SJCRH30 (cell line): ENCODE data around the gene SLC2A9. TPM values are rescaled to one million over a fixed set of nuclear protein-coding genes. Genes with fewer than 3 reads are reported as not detected.

Experiments used
- DNase-seq, 2 experiments: peaks; one replicate each; pipeline ENCODE4 v3.0.0-alpha.2; 2015 to 2020
- H3K27ac ChIP-seq: fragments of 250-450 bp; sonication (Bioruptor Pico); 2 replicates; pipeline ENCODE4 v1.5.1; 2020; ENCODE audit warnings: mild to moderate bottlenecking, moderate library complexity
- H3K27me3 ChIP-seq: fragments of 250-450 bp; sonication (Bioruptor Pico); 2 replicates; pipeline ENCODE4 v1.5.1; 2020; ENCODE audit warnings: mild to moderate bottlenecking, moderate library complexity
- H3K36me3 ChIP-seq: fragments of 250-450 bp; sonication (Bioruptor Pico); 2 replicates; pipeline ENCODE4 v1.5.1; 2020; ENCODE audit warnings: mild to moderate bottlenecking, moderate library complexity
- H3K4me1 ChIP-seq: fragments of 250-450 bp; sonication (Bioruptor Pico); 2 replicates; pipeline ENCODE4 v1.5.1; 2020; ENCODE audit warnings: mild to moderate bottlenecking, moderate library complexity
- H3K4me3 ChIP-seq: fragments of 250-450 bp; sonication (Bioruptor Pico); 2 replicates; pipeline ENCODE4 v1.5.1; 2020; ENCODE audit warnings: mild to moderate bottlenecking, moderate library complexity
- H3K9me3 ChIP-seq: fragments of 250-450 bp; sonication (Bioruptor Pico); replicated peaks from 2 replicates; pipeline ENCODE4 v1.5.1; 2020; ENCODE audit warnings: mild to moderate bottlenecking, moderate library complexity
- total RNA-seq: library from RNA; depleted of rRNA; stranded (reverse); fragments of >200 nt; shearing (Covaris generic); gene quantifications from 2 replicates; pipeline ENCODE4 v1.2.3, GENCODE V29; 2014; rRNA removed

The SLC2A9 gene
- 0.08 TPM in 1 of 2 replicates, not detected in the other for total RNA-seq

- Histone ChIP-seq H3K36me3 (no peaks in the 10 kb centered on the region), H3K27me3 (0 out of 2 replicates have a peak, but pooled peaks cover 3% of the 10 kb centered on the region), H3K4me3 (no peak within 1 kb of the TSS), H3K9me3 (no peaks in the 10 kb centered on the region), H3K27ac (no peak within 1 kb of the TSS), H3K4me1 (0 out of 2 replicates have a peak, but pooled peaks cover 2% of the 10 kb centered on the region)
- no peak for DNase-seq
Measured at GRCh38 chr4:10020871-10021652, at the start of gene SLC2A9. Gene SLC2A9, minus strand, starts transcription at chr4:10021497. Its CDS starts 68 bp downstream, at chr4:10021429.

DNA sequence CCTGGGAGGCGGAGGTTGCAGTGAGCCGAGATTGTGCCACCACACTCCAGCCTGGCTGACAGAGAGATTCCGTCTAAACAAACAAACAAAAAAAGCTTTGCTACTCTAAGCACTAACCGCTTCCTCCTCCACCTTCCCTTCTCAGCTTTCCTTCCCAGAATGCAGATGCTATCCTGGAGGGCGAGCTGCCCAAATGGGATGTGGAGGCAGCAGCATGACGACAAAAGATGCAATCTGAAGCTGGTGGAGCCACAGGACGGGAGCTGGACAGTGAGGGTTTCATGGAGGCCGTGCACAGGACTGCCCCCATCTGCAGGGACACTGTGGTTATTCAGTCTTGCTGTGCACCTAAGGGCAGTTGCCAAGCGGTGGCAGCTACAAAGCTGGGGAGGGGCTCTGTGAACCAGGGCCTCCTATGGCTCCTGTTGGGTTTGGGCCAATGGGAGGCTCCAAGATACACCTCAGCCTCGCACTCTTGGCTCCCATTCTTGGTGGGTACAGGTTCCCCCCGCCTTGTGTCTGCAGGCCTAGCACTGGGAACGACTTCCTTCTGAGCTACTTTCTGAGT is 47.9 kb upstream of the SLC2A9 start:
- no peaks in the 10 kb centered on the region for H3K36me3 ChIP-seq
- no peaks in the 10 kb centered on the region for H3K4me1 ChIP-seq
- H3K27ac ChIP-seq = no peak overlapping the region
- H3K27me3 ChIP-seq = no peaks in the 10 kb centered on the region
- H3K9me3 ChIP-seq = no peaks in the 10 kb centered on the region
- no peak for DNase-seq
- no peak overlapping the region for H3K4me3 ChIP-seq

DNA sequence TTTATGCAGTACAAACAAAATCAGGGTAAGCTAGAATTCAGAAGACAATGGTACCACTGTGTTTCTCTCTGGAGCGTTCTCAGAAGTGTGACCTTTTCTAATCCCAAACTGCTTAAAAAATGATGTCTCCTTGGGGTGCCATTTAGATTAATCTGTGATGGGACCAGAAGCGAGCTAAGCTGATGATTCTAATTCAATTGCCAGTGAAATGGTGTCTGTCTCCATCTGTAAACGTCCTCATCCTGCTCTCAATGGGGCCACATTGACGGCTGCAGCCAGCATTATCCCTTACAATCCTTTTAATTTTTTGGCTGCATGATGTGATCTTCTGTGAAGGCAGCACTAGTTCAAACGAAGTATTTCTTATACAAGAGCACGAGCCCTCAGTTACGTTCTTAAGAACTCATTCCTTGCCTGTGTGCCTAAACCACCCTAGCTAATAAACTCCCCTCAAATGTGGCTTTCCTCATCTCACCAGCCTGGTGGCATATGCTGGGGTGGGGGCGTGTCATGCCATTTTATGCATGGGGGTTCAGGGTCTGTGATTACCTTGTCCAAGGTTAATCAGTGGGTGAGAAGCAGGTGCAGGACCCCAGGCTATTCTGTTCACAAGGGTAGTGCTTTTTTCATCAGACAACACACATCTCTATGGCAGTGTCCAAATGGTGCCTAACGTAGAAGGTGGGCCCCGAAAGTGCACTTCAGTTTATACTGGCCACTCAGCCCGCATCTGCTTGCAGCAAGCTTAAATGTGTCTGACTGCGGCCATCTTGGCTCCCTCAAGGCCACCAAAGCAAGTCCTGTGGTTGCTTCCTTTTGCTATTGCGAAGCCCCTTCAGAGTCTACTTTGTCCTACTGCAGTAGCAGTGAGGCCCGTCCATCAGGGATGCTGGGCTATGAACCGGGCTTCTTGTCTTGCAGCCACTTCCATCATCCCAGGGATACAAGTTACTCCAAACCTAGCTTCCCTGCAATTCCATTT is 45.7 kb upstream of the SLC2A9 start:
- no peaks in the 10 kb centered on the region for H3K36me3 ChIP-seq
- no peaks in the 10 kb centered on the region for H3K9me3 ChIP-seq
- H3K27me3 ChIP-seq = no peaks in the 10 kb centered on the region
- H3K27ac ChIP-seq = no peak overlapping the region
- DNase-seq = no peak
- H3K4me3 ChIP-seq = no peak overlapping the region
- H3K4me1 ChIP-seq = no peaks in the 10 kb centered on the region

DNA sequence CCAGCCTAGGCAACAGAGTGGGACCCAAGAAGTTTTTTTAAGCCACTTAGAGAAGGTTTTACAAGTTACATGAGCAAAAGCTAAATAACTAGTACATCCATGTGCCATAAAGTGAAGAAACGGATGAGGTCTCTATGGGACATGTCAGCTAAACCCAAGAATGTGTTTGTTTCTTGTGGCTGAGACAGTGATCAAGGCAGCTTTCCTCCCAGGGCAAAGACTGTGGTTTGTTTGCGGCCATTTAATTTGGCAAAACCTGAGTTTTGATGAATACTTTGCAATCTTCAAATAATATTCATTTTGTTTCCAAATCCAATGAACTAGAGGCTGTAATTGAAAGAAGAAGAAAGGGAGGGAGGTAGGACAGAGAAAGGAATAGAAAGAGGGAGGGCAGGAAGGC is 44.9 kb upstream of the SLC2A9 start:
- no peak for DNase-seq
- Histone ChIP-seq H3K4me1 (no peaks in the 10 kb centered on the region), H3K27me3 (no peaks in the 10 kb centered on the region), H3K27ac (no peak overlapping the region), H3K4me3 (no peak overlapping the region), H3K9me3 (no peaks in the 10 kb centered on the region), H3K36me3 (no peaks in the 10 kb centered on the region)

DNA sequence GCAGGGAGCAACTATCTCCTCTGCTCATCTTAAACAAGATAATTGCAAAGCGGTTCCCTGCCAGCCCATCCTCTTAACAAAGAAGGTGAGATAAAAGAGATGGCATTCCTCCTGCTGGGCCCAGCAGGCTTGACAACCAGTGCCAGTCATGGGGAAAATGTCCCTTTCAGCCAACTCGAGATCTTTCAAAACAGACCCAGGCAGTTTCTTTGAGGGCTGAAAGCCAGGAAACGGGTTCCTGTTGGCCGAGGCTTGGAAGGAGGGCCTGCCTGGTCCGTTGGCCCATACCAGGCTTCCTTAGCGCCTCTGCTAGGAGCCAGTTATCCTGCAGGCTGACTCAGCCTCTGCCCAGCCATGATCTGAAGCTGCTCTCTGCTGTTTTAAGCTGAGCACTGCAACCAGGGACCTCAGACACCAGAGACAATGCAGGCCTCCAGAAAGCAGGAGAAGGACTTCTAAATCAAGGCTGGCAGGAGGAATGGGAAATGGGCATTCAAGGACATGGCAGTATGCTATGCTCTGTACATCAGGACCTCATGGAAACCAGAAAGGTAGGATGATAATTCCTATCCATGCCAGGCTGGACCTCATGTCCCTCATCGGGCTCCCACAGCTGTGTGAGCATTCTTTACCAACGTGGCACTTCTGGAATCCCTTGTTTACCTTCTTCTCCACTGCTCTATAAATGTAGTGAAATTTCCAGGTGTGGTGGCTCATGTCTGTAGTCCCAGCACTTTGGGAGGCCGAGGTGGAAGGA is 42.4 kb upstream of the SLC2A9 start:
- no peak overlapping the region for H3K4me3 ChIP-seq
- no peaks in the 10 kb centered on the region for H3K9me3 ChIP-seq
- H3K27ac ChIP-seq = no peak overlapping the region
- H3K27me3 ChIP-seq = no peaks in the 10 kb centered on the region
- DNase-seq = peak in 1 of 2 experiments; percentile 43
- H3K4me1 ChIP-seq = no peaks in the 10 kb centered on the region
- no peaks in the 10 kb centered on the region for H3K36me3 ChIP-seq

DNA sequence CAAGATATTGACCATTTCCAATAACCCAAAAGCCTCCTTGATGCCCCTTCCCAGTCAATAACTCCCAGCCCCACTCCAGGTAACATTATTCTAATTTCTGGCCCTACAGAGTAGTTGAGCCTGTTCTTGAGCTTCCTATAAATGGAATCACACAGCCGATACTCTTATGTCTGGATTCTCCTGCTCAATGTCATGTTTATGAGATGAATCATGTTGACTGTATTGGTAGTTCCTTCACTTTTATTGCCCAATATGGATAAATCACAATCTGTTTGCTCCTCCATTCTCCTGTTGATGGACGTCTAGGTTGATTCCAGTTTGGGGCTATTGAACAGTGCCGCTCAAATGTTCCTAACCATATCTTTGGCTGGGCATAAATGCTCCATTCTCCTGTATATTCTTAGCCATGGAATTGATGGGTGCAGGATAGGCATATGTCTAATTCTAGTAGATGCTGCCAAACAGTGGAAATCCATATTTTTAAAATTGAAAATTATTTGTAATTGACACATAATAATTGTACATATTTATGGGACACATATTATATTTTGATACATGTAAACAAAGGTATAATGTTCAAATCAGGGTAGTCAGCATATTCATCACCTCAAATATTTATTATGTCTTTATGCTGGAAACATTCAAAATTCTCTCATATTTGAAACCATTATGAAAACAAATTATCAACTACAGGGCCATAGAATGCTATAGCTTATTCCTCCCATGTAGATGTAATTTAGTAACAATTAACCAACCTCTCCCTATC is 40.5 kb upstream of the SLC2A9 start:
- H3K4me3 ChIP-seq = no peak overlapping the region
- no peaks in the 10 kb centered on the region for H3K27me3 ChIP-seq
- H3K36me3 ChIP-seq = no peaks in the 10 kb centered on the region
- no peaks in the 10 kb centered on the region for H3K4me1 ChIP-seq
- H3K27ac ChIP-seq = no peak overlapping the region
- no peak for DNase-seq
- H3K9me3 ChIP-seq = no peaks in the 10 kb centered on the region

DNA sequence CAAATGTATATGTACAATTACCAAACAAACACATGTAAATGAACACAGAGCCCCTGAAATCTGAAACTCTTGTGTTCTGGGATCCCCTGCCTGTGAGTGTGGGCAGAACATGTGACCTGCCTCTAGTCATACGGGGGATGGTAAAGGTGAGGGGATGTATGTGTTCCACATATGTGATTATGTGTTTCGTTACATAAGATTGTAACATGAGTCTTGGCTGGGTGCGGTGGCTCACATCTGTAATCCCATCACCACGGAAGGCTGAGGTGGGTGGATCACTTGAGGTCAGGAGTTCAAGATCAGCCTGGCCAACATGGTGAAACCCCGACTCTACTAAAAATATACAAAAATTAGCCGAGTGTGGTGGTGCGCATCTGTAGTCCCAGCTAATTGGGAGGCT is 37.1 kb upstream of the SLC2A9 start:
- Histone ChIP-seq H3K4me3 (no peak overlapping the region), H3K27me3 (no peaks in the 10 kb centered on the region), H3K4me1 (peaks cover 12% of the 10 kb centered on the region), H3K27ac (no peak overlapping the region), H3K9me3 (no peaks in the 10 kb centered on the region), H3K36me3 (no peaks in the 10 kb centered on the region)
- no peak for DNase-seq

DNA sequence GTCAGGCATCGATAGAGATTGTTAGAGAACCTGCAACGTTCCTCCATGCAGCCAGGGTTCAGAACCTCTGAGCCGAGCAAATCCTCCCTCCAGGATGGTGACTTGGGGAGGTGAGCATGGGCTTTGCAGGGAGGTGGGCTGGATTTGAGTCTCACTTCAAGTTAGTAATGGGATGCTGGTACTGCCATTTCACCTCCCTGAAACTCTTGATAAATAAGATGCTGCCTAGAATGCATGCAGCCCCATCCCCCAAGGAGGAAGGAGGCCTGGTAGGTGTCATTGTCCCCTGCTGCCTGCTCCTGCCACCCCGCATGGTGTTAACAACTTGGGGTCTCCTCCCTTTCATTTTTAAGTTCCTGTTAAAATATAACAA is 35.7 kb upstream of the SLC2A9 start:
- no peak overlapping the region for H3K27ac ChIP-seq
- H3K27me3 ChIP-seq = no peaks in the 10 kb centered on the region
- DNase-seq = no peak
- no peaks in the 10 kb centered on the region for H3K36me3 ChIP-seq
- peaks cover 12% of the 10 kb centered on the region for H3K4me1 ChIP-seq
- H3K4me3 ChIP-seq = no peak overlapping the region
- H3K9me3 ChIP-seq = no peaks in the 10 kb centered on the region

DNA sequence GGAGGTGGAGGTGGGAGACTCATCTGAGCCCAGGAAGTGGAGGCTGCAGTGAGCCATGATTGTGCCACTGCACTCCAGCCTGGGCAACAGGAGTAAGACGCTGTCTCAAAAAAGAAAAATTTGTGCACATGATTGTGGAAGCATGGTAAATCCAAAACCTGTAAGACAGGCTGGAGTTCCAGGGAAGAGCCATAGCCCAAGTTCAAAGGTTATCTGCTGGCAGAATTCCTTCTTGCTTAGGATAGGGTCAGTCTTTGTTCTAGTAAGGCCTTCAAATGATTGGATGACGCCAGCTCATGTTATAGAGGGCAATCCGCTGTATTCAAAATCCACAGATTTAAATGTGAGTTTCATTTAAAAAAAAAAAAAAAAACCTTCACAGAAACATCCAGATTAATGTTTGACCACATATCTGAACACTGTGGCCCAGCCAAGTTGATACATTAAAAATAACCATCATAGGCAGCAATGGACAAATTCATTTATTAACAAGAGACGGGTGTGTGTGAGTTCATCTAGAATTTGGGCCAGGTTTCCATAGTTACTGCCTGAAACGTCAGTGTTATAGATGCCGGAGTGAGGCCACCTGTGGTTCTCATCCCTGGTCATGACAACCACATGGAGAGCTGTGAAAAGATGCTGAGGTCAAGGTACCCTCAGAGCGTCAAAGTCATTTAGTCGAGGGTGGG is 35.2 kb upstream of the SLC2A9 start:
- Histone ChIP-seq H3K27me3 (no peaks in the 10 kb centered on the region), H3K27ac (no peak overlapping the region), H3K9me3 (no peaks in the 10 kb centered on the region), H3K4me1 (peaks cover 12% of the 10 kb centered on the region), H3K36me3 (no peaks in the 10 kb centered on the region), H3K4me3 (no peak overlapping the region)
- DNase-seq = no peak

- Histone ChIP-seq H3K27ac (no peak overlapping the region), H3K4me1 (peaks cover 12% of the 10 kb centered on the region), H3K9me3 (no peaks in the 10 kb centered on the region), H3K36me3 (no peaks in the 10 kb centered on the region), H3K4me3 (no peak overlapping the region), H3K27me3 (no peaks in the 10 kb centered on the region)
- no peak for DNase-seq
Measured at GRCh38 chr4:10055871-10056270, 34.6 kb upstream of the SLC2A9 start.

- no peaks in the 10 kb centered on the region for H3K27me3 ChIP-seq
- H3K9me3 ChIP-seq = no peaks in the 10 kb centered on the region
- peak overlapping the region; percentile 32; the same call in 1 of the 2 replicates for H3K27ac ChIP-seq
- peak; percentile 24 to 44 for DNase-seq
- H3K4me3 ChIP-seq = no peak overlapping the region
- H3K36me3 ChIP-seq = no peaks in the 10 kb centered on the region
- peaks cover 15% of the 10 kb centered on the region for H3K4me1 ChIP-seq
Measured at GRCh38 chr4:10054571-10055041, 33.3 kb upstream of the SLC2A9 start.

DNA sequence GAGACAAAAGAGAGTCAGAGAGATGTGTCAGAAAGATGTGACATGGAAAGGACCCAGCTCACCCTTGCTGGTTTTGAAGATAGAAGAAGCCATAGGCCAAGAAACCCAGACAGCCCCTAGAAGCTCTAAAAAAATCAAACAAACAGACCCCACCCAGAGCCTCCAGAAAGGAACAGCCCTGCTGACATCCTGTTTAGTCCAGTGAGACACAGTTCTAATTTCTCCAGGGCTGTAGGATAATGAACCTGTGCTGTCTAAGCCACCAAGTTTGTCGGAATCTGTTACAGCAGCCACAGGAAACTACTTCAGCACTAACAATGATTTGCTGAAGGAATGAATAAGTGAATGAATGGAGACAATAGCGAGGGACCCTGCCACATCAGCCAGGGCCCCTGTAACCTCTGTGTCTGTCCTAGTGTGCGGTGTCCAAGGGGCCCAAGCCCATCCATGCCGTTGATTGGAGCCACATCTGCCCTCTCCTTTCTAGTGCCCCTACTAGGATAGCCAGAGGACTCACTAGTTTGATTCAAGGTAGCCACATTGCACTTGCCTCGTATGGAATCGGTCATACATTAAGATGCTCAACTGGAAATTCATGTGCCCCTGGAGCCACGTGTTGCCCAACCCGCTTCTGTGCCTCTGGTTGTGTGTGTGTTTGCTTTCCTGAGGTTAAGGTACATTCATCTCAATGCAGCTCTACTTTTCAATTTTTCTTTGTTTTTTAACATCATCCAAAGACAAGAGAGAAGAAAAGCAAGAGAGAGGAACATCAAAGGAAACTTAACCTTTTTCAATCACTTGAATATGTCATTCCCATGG is 32.5 kb upstream of the SLC2A9 start:
- no peak for DNase-seq
- Histone ChIP-seq H3K9me3 (no peaks in the 10 kb centered on the region), H3K4me3 (no peak overlapping the region), H3K36me3 (no peaks in the 10 kb centered on the region), H3K27me3 (no peaks in the 10 kb centered on the region), H3K27ac (peak overlapping the region; percentile 32; the same call in 1 of the 2 replicates), H3K4me1 (peaks cover 15% of the 10 kb centered on the region)
